ENCODE measurements around the gene AP3D1. TPM values are rescaled to one million over a fixed set of nuclear protein-coding genes. Genes with fewer than 3 reads are reported as not detected.
"Not testable (repeated sequence)": the region's sequence is repeated elsewhere in the genome, so short reads cannot be mapped to it uniquely, and the experiment has no call there.

The AP3D1 gene
- 107 to 116 TPM (median 115 TPM) in 3 replicates for total RNA-seq

- peak within 1 kb of the TSS; percentile 92 for H3K27ac Mint-ChIP-seq
- H3K9me3 Mint-ChIP-seq, result no peaks in the 10 kb centered on the region
- H3K4me3 Mint-ChIP-seq, result peak within 1 kb of the TSS; percentile 82
- DNase-seq (ENCODE audit: low spot score in 2 of 2, unreplicated experiment in 2 of 2), result peak; percentile 99
- H3K36me3 Mint-ChIP-seq, result no peaks in the 10 kb centered on the region
- no peaks in the 10 kb centered on the region for H3K27me3 Mint-ChIP-seq (ENCODE audit: low read depth)
- H3K4me1 Mint-ChIP-seq, result peaks cover 24% of the 10 kb centered on the region
- no peak for TF ChIP-seq CTCF (IDR thresholded peaks at IDR 0.05; ENCODE audit: unreplicated experiment)
Observed at GRCh38 chr19:2151339-2152229, at the start of gene AP3D1. Gene AP3D1, minus strand, starts transcription at chr19:2151566. Its CDS starts 232 bp downstream, at chr19:2151334.

- not testable (repeated sequence) for H3K27ac Mint-ChIP-seq; H3K4me3 Mint-ChIP-seq; H3K27me3 Mint-ChIP-seq (ENCODE audit: low read depth); DNase-seq (ENCODE audit: low spot score in 2 of 2, unreplicated experiment in 2 of 2); H3K4me1 Mint-ChIP-seq; H3K9me3 Mint-ChIP-seq
- H3K36me3 Mint-ChIP-seq, result peaks cover 23% of the 10 kb centered on the region
Observed at GRCh38 chr19:2200624-2201294, 49.4 kb upstream of the AP3D1 start.

GRCh38 chr19:2199861-2200623 lies 48.7 kb upstream of the AP3D1 start:
- no peak for DNase-seq (ENCODE audit: low spot score in 2 of 2, unreplicated experiment in 2 of 2)
- no peak overlapping the region for H3K4me3 Mint-ChIP-seq
- no peaks in the 10 kb centered on the region for H3K4me1 Mint-ChIP-seq
- no peak overlapping the region for H3K27ac Mint-ChIP-seq
- no peak for TF ChIP-seq CTCF (IDR thresholded peaks at IDR 0.05; ENCODE audit: unreplicated experiment)
- H3K9me3 Mint-ChIP-seq, result no peaks in the 10 kb centered on the region
- H3K27me3 Mint-ChIP-seq (ENCODE audit: low read depth), result no peaks in the 10 kb centered on the region
- peaks cover 19% of the 10 kb centered on the region for H3K36me3 Mint-ChIP-seq

- Mint-ChIP-seq H3K9me3 (no peaks in the 10 kb centered on the region), H3K27ac (no peak overlapping the region), H3K27me3 (ENCODE audit: low read depth) (no peaks in the 10 kb centered on the region), H3K4me3 (no peak overlapping the region), H3K4me1 (no peaks in the 10 kb centered on the region), H3K36me3 (peaks cover 19% of the 10 kb centered on the region)
- TF ChIP-seq CTCF (IDR thresholded peaks at IDR 0.05; ENCODE audit: unreplicated experiment), result peak; percentile 20
- DNase-seq (ENCODE audit: low spot score in 2 of 2, unreplicated experiment in 2 of 2), result no peak
Observed at GRCh38 chr19:2199215-2199614, 47.8 kb upstream of the AP3D1 start.

- Mint-ChIP-seq H3K27me3 (ENCODE audit: low read depth) (no peaks in the 10 kb centered on the region), H3K9me3 (no peaks in the 10 kb centered on the region), H3K4me1 (no peaks in the 10 kb centered on the region), H3K4me3 (no peak overlapping the region), H3K27ac (no peak overlapping the region), H3K36me3 (peaks cover 20% of the 10 kb centered on the region)
- DNase-seq (ENCODE audit: low spot score in 2 of 2, unreplicated experiment in 2 of 2), result no peak
- TF ChIP-seq CTCF (IDR thresholded peaks at IDR 0.05; ENCODE audit: unreplicated experiment), result no peak
Observed at GRCh38 chr19:2198317-2198716, 47.0 kb upstream of the AP3D1 start.

Measured in mesothelial cell of epicardium (in vitro differentiated cells).